Measurements from ENCODE around the gene RNF26. TPM values are rescaled to one million over a fixed set of nuclear protein-coding genes. Genes with fewer than 3 reads are reported as not detected.
A peak's percentile ranks its signal among the peaks of the same experiment; 100 is the strongest.

The RNF26 gene
- total RNA-seq, 1 experiment from 2014 or later, result 69.0 TPM

DNA sequence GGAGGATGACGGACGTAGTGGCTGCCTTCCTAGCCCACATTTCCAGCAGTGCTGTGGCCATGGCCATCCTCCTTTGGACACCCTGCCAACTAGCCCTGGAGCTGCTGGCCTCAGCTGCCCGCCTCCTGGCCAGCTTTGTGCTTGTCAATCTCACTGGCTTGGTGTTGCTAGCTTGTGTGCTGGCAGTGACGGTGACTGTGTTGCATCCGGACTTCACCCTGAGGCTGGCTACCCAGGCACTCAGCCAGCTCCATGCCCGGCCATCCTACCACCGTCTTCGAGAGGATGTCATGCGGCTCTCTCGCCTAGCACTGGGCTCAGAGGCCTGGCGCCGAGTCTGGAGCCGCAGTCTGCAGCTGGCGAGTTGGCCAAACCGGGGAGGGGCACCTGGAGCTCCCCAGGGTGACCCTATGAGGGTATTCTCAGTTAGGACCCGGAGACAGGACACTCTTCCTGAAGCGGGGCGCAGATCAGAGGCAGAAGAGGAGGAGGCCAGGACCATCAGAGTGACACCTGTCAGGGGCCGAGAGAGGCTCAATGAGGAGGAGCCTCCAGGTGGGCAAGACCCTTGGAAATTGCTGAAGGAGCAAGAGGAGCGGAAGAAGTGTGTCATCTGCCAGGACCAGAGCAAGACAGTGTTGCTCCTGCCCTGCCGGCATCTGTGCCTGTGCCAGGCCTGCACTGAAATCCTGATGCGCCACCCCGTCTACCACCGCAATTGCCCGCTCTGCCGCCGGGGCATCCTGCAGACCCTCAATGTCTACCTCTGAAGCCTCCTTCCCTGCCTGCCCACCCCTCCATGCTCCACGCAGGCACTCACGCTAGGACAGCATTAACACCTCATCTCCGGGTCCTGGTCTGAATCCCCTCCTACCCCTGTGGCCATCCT lies 1.6 kb downstream of the RNF26 start:
- DNase-seq (ENCODE audit: low read depth, low spot score), result no peak
- TF ChIP-seq POLR2AphosphoS5 (IDR thresholded peaks at IDR 0.05; ENCODE audit: low read depth, low read length), result no peak
- TF ChIP-seq, protein P1, sequence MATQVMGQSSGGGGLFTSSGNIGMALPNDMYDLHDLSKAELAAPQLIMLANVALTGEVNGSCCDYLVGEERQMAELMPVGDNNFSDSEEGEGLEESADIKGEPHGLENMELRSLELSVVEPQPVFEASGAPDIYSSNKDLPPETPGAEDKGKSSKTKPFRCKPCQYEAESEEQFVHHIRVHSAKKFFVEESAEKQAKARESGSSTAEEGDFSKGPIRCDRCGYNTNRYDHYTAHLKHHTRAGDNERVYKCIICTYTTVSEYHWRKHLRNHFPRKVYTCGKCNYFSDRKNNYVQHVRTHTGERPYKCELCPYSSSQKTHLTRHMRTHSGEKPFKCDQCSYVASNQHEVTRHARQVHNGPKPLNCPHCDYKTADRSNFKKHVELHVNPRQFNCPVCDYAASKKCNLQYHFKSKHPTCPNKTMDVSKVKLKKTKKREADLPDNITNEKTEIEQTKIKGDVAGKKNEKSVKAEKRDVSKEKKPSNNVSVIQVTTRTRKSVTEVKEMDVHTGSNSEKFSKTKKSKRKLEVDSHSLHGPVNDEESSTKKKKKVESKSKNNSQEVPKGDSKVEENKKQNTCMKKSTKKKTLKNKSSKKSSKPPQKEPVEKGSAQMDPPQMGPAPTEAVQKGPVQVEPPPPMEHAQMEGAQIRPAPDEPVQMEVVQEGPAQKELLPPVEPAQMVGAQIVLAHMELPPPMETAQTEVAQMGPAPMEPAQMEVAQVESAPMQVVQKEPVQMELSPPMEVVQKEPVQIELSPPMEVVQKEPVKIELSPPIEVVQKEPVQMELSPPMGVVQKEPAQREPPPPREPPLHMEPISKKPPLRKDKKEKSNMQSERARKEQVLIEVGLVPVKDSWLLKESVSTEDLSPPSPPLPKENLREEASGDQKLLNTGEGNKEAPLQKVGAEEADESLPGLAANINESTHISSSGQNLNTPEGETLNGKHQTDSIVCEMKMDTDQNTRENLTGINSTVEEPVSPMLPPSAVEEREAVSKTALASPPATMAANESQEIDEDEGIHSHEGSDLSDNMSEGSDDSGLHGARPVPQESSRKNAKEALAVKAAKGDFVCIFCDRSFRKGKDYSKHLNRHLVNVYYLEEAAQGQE (IDR thresholded peaks at IDR 0.05; ENCODE audit: insufficient read depth in 1 of 2, low read depth in 2 of 2, low read length in 1 of 2), result no peak
- TF ChIP-seq TCF7L2 (IDR thresholded peaks at IDR 0.05; ENCODE audit: low read depth, low read length), result no peak
- TF ChIP-seq SIN3A (IDR thresholded peaks at IDR 0.05; ENCODE audit: borderline replicate concordance, insufficient read depth, low read depth, low read length), result no peak
- H3K27ac ChIP-seq (ENCODE audit: low read length), result peak overlapping the region; percentile 98
- ChIA-PET POLR2A (no interaction called here), CTCF (interaction anchor here (2.1 kb wide), 1 partner anchor 38 kb away, joined by 6 read pairs; no protein-coding TSS in a partner anchor)
- peaks cover 40% of the 10 kb centered on the region for H3K4me1 ChIP-seq (ENCODE audit: control insufficient read depth, insufficient read depth, low read length)
- no peaks in the 10 kb centered on the region for H3K36me3 ChIP-seq (ENCODE audit: control insufficient read depth, insufficient read depth, low read length)
- no peak for ATAC-seq
- no TSS peak for BruUV-seq (replicated peaks)
- no peaks in the 10 kb centered on the region for H3K9me3 ChIP-seq (ENCODE audit: control insufficient read depth, insufficient read depth, low read depth, low read length)
- in situ Hi-C loops (cut with HindIII; ENCODE audit: low pct_unique_long_range_greater_than_20kb, low sequenced_read_pairs) (no loop called here), intact Hi-C loops (cut with micrococcal nuclease; ENCODE audit: unreplicated experiment) (loop anchor here (5.0 kb wide), 1 partner anchor 36 kb away; no protein-coding TSS in a partner anchor)
- H3K27me3 ChIP-seq (ENCODE audit: control insufficient read depth, insufficient read depth, low read length), result no peaks in the 10 kb centered on the region
- peak overlapping the region; percentile 84 to 95; a peak in 3 of 4 replicates for H3K4me3 ChIP-seq (ENCODE audit: low read depth in 2 of 2, low read length in 2 of 2)

DNA sequence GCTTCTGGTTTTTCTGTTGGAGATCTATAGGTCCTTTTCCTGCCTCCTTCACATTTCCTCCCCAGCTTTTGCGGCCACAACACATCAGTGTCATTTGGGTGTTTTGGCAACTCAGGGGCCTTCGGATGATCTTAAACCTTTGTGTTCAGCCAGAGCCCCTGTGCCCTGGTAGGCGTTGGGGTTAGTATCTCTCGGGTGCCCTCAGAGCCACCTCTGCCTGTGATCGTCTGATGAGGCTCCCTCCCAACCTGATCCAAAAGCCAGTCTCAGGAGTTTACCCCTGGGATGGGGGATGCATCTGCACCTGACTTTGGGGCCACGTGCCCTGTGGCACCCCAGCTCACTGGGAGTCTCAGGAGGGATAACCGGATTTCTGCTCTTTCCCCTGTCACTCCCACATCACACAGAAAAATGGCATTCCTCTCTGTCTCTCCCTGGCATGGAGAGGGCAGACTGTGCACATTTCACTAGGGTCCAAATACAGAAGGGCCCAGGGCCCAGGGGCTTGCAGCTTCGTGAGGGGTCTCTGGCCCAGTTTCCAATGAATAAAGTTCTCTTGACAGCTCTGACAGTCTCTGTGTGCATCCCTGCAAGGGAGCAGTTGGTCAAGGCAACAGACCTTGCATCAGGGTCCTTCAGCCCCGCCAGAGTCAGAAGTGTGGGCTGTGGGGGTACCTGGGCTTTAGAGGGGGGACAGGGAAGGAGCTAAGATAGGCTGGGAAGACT lies 2.6 kb downstream of the RNF26 start:
- Histone ChIP-seq H3K9me3 (ENCODE audit: control insufficient read depth, insufficient read depth, low read depth, low read length) (no peaks in the 10 kb centered on the region), H3K4me3 (ENCODE audit: low read depth in 2 of 2, low read length in 2 of 2) (no peak overlapping the region), H3K36me3 (ENCODE audit: control insufficient read depth, insufficient read depth, low read length) (no peaks in the 10 kb centered on the region), H3K27me3 (ENCODE audit: control insufficient read depth, insufficient read depth, low read length) (no peaks in the 10 kb centered on the region), H3K4me1 (ENCODE audit: control insufficient read depth, insufficient read depth, low read length) (peaks cover 40% of the 10 kb centered on the region), H3K27ac (ENCODE audit: low read length) (peak overlapping the region; percentile 40; the same call in 1 of the 2 replicates)
- TF ChIP-seq, protein P2, sequence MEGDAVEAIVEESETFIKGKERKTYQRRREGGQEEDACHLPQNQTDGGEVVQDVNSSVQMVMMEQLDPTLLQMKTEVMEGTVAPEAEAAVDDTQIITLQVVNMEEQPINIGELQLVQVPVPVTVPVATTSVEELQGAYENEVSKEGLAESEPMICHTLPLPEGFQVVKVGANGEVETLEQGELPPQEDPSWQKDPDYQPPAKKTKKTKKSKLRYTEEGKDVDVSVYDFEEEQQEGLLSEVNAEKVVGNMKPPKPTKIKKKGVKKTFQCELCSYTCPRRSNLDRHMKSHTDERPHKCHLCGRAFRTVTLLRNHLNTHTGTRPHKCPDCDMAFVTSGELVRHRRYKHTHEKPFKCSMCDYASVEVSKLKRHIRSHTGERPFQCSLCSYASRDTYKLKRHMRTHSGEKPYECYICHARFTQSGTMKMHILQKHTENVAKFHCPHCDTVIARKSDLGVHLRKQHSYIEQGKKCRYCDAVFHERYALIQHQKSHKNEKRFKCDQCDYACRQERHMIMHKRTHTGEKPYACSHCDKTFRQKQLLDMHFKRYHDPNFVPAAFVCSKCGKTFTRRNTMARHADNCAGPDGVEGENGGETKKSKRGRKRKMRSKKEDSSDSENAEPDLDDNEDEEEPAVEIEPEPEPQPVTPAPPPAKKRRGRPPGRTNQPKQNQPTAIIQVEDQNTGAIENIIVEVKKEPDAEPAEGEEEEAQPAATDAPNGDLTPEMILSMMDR (IDR thresholded peaks at IDR 0.05), result no peak
- TF ChIP-seq, protein P1 (IDR thresholded peaks at IDR 0.05; ENCODE audit: insufficient read depth in 1 of 2, low read depth in 2 of 2, low read length in 1 of 2), result no peak
- TF ChIP-seq TCF7L2 (IDR thresholded peaks at IDR 0.05; ENCODE audit: low read depth, low read length) (no peak), SIN3A (IDR thresholded peaks at IDR 0.05; ENCODE audit: borderline replicate concordance, insufficient read depth, low read depth, low read length) (no peak), POLR2AphosphoS5 (IDR thresholded peaks at IDR 0.05; ENCODE audit: low read depth, low read length) (no peak)
- POLR2A ChIA-PET, result interaction anchor here (0.6 to 0.7 kb wide), 2 partner anchors 131 to 391 kb away, joined by 3 to 5 read pairs; partner anchors contain the start of gene CBL
- intact Hi-C loops (cut with micrococcal nuclease; ENCODE audit: unreplicated experiment), result loop anchor here (5.0 kb wide), 1 partner anchor 35 kb away; no protein-coding TSS in a partner anchor
- BruUV-seq (replicated peaks), result no TSS peak
- DNase-seq (ENCODE audit: low read depth, low spot score) (no peak), ATAC-seq (no peak)
- CTCF ChIA-PET, result interaction anchor here (1.1 to 3.5 kb wide), 4 partner anchors 14 to 138 kb away, joined by 3 to 43 read pairs (median 13); no protein-coding TSS in a partner anchor
- in situ Hi-C loops (cut with HindIII; ENCODE audit: low pct_unique_long_range_greater_than_20kb, low sequenced_read_pairs), result no loop called here

Data from Panc1 (cell line).